Ovary (tissue), 3 donors: ENCODE data around the gene DNAH17.

ENCODE experiments used
- POLR2A ChIP-seq: fragments of 450-650 bp; IDR thresholded peaks from one replicate; pipeline ENCODE4 v1.6.1; 2017; ENCODE audit warnings: antibody characterized with exemption, mild to moderate bottlenecking, moderate library complexity
- TF ChIP-seq, protein P1 (sequence below), 3 donors: fragments of 450-650 bp in 2 of 3; fragments of 200-600 bp in 1 of 3; IDR thresholded peaks; one replicate each; pipeline versions ENCODE4 v1.5.1 to v1.8.0; 2016 to 2022; ENCODE audit warnings: antibody characterized with exemption in 3 of 3, mild to moderate bottlenecking in 1 of 3
- donor health status: DM: no; HTN: no; CAD: no.

GRCh38 chr17:78473951-78474613, 103.1 kb downstream of the DNAH17 start:
- no peak for TF ChIP-seq POLR2A
- TF ChIP-seq, protein P1, sequence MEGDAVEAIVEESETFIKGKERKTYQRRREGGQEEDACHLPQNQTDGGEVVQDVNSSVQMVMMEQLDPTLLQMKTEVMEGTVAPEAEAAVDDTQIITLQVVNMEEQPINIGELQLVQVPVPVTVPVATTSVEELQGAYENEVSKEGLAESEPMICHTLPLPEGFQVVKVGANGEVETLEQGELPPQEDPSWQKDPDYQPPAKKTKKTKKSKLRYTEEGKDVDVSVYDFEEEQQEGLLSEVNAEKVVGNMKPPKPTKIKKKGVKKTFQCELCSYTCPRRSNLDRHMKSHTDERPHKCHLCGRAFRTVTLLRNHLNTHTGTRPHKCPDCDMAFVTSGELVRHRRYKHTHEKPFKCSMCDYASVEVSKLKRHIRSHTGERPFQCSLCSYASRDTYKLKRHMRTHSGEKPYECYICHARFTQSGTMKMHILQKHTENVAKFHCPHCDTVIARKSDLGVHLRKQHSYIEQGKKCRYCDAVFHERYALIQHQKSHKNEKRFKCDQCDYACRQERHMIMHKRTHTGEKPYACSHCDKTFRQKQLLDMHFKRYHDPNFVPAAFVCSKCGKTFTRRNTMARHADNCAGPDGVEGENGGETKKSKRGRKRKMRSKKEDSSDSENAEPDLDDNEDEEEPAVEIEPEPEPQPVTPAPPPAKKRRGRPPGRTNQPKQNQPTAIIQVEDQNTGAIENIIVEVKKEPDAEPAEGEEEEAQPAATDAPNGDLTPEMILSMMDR (IDR thresholded peaks at IDR 0.05): no peak
